Omental fat pad (tissue), 4 donors: ENCODE results near the gene SLC25A51. TPM values are rescaled to one million over a fixed set of nuclear protein-coding genes. Genes with fewer than 3 reads are reported as not detected.

Experiments used
- ATAC-seq: fragments of 150-250 bp; one replicate; pipeline ENCODE4 v1.9.1; 2016; ENCODE audit warnings: mild to moderate bottlenecking, moderate library complexity; ENCODE audit not compliant: low FRiP score
- DNase-seq: peaks from one replicate; pipeline ENCODE4 v3.0.0-alpha.2; 2019; ENCODE audit warnings: low spot score
- CTCF ChIP-seq, 3 donors: fragments of 450-650 bp; IDR thresholded peaks; one replicate each; pipeline ENCODE4 v1.5.1; 2016 to 2017; ENCODE audit warnings: antibody characterized with exemption in 3 of 3, mild to moderate bottlenecking in 3 of 3, moderate library complexity in 2 of 3
- total RNA-seq, 4 donors: library from RNA; depleted of rRNA; stranded (reverse); fragments of >200 nt; gene quantifications; one replicate each; pipeline ENCODE4 v1.1.0, GENCODE V29; 2016

The SLC25A51 gene
- total RNA-seq, 4 donors from 2014 or later, result 34.5 to 59.1 (median 52.0) TPM

GRCh38 chr9:37936965-37937364, 33.0 kb upstream of the SLC25A51 start:
- no peak for DNase-seq
- no peak for TF ChIP-seq CTCF (IDR thresholded peaks at IDR 0.05)
- ATAC-seq, result peak; percentile 39

DNA sequence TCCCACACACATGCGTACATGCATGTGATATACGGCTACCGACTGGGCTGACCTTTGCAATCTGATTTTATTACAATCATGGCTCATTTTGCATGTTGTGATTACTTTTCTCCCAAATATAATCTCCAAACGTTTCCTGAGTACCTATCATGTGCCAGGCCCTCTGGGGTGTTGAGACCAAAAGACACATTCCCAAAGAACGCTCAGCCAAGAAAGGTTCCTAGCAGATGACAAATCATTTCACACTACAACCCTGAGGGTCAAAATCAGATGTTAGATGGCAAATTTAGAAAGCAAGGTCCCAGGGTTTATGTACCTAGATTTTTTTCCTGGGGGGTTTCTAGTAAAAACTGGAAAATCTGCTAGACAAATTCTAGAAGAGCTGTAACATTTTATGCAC, 32.4 kb upstream of the SLC25A51 start:
- ATAC-seq (no peak), DNase-seq (no peak)
- no peak for TF ChIP-seq CTCF (IDR thresholded peaks at IDR 0.05)

DNA sequence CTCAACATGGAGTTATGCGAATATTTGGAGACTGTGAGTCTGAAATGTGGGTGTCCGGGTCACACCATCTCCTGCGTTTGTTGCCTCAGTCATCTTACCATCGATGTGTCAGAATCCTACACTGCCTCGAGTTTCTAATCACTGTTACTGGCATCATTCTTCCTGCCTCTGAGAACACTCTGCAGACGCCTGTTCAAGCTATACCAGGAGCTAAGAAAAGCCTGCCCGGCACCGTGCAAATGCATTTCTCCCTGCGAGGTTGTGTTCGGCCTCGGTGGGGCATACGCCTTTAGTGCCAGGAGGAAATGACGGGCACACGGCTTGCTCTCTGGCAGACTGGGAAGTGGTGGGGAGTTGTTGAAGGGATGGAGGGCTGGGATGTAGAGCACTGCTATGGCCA, 31.2 kb upstream of the SLC25A51 start:
- DNase-seq, result no peak
- ATAC-seq, result no peak
- TF ChIP-seq CTCF (IDR thresholded peaks at IDR 0.05), result no peak

DNA sequence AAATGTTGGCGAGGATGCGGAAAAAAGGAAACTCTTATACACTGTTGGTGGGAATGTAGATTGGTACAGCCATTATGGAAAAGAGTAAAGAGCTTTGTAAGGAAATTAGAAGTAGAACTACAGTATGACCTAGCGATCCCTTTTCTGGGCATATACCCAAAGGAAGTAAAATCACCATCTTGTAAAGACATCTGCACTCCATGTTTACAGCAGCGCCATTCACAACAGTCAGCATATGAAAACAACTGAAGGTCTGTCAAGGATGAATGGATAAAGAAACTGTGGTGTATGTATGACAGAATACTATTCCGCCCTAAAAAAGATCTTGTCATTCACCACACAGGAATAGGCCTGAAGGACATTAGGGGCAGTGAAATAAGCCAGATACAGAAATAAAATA, 27.7 kb upstream of the SLC25A51 start:
- no peak for TF ChIP-seq CTCF (IDR thresholded peaks at IDR 0.05)

GRCh38 chr9:37929441-37929895, 25.5 kb upstream of the SLC25A51 start:
- ATAC-seq (no peak), DNase-seq (no peak)
- TF ChIP-seq CTCF (IDR thresholded peaks at IDR 0.05), result no peak

More for the DNA sequence above, 27.7 kb upstream of the SLC25A51 start:
- DNase-seq, result no peak
- no peak for ATAC-seq

DNA sequence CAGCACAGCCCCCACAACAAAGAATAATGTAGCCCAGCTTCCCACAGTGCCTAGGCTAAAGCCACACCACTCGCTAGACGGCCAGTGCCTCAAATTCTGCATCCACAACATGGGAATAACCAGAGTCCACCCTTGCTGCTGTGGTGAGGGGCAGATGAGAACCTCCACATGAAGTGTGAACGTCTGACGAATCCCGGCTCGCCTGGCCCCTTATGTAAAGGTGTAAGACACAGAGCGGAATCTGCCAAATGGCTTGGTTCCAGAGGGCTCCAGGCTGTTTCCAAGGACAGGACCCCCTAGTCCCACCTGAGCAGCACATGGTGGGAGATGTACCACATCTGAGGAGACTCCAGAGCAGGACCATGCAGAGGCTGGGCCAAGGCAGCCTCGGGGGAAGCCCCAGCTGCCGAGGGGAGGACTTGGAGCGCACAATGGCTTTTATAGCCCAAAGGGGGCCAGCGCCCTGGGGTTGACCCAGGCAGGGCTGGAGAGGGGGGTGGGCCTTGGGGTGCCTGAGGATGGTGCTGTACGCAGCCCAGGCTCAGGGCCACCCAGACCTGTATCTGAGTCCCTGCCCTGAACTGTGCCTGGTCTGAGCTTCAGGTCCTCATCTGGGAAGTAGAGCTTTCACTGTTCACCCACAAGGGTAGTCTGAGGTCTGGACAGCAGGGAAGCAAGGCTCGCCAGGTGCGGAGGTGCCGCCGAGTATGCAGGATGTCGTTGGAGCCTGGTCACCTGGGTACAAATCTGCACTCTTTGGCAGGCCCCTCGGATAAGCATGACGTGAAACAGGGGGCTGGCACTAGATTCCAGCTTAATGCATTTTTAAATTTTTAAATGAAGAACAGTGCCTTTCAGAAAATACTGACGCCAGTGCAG, 24.9 kb upstream of the SLC25A51 start:
- no peak for ATAC-seq

More for the DNA sequence above, 24.9 kb upstream of the SLC25A51 start:
- DNase-seq, result no peak
- no peak for TF ChIP-seq CTCF (IDR thresholded peaks at IDR 0.05)
